Endothelial cell (in vitro differentiated cells): ENCODE results near the gene RNASEH1. TPM values are rescaled to one million over a fixed set of nuclear protein-coding genes. Genes with fewer than 3 reads are reported as not detected.

ENCODE experiments used
- DNase-seq: peaks from one replicate; pipeline ENCODE4 v3.0.0; 2021; ENCODE audit warnings: low spot score
- H3K27ac Mint-ChIP-seq: one replicate; pipeline ENCODE4 v1.8.0; 2021; ENCODE audit warnings: mixed read lengths, inconsistent platforms; ENCODE audit not compliant: unreplicated experiment
- H3K27me3 Mint-ChIP-seq: one replicate; pipeline ENCODE4 v1.8.0; 2021; ENCODE audit warnings: mild to moderate bottlenecking, moderate library complexity, mixed read lengths, inconsistent platforms; ENCODE audit not compliant: unreplicated experiment
- H3K36me3 Mint-ChIP-seq: one replicate; pipeline ENCODE4 v1.8.0; 2021; ENCODE audit warnings: mild to moderate bottlenecking, low read depth, mixed read lengths, inconsistent platforms; ENCODE audit not compliant: unreplicated experiment
- H3K4me1 Mint-ChIP-seq: one replicate; pipeline ENCODE4 v1.8.0; 2021; ENCODE audit warnings: mild to moderate bottlenecking, mixed read lengths, inconsistent platforms; ENCODE audit not compliant: unreplicated experiment
- H3K4me3 Mint-ChIP-seq: one replicate; pipeline ENCODE4 v1.8.0; 2021; ENCODE audit warnings: mild to moderate bottlenecking, mixed read lengths, inconsistent platforms; ENCODE audit not compliant: unreplicated experiment
- H3K9me3 Mint-ChIP-seq: one replicate; pipeline ENCODE4 v1.8.0; 2021; ENCODE audit warnings: mixed read lengths, inconsistent platforms; ENCODE audit not compliant: unreplicated experiment
- CTCF ChIP-seq: fragments of 200-600 bp; sonication (generic); IDR thresholded peaks from one replicate; pipeline ENCODE4 v1.5.0; 2021; ENCODE audit warnings: antibody characterized with exemption; ENCODE audit not compliant: unreplicated experiment
- total RNA-seq: library from RNA; stranded (reverse); fragmentation: NEBNext Ultra II Directional; extraction: Animal tissue kit (Norgen Biotek cat#: 25700); gene quantifications from one replicate; pipeline ENCODE4 v1.2.1, GENCODE V29; 2021; ENCODE audit not compliant: unreplicated experiment

The RNASEH1 gene
- total RNA-seq, 1 donor from 2014 or later: 24.4 TPM

DNA sequence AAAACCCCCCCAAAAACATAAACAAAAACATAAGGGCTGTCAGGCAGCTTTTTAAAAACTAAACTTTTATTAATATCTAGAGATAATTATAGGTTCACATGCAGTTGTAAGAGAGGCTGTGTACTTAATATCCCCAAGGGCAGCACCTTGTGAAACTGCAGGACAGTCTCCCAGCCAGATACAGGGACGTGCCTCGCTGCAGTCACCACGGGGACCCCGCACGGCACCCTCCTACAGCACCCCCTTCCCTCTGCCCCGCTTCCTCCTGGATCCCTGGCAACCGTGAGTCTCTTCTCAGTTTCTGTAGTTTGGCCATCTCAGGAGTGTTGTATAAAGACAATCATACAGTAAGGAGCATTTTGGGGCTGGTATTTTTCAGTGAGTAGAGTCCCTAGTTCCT is 30.0 kb upstream of the RNASEH1 start:
- H3K4me3 Mint-ChIP-seq: no peak overlapping the region
- H3K4me1 Mint-ChIP-seq: no peaks in the 10 kb centered on the region
- H3K27ac Mint-ChIP-seq: no peak overlapping the region
- H3K27me3 Mint-ChIP-seq: no peaks in the 10 kb centered on the region
- no peak for DNase-seq
- no peaks in the 10 kb centered on the region for H3K9me3 Mint-ChIP-seq
- no peak for TF ChIP-seq CTCF
- H3K36me3 Mint-ChIP-seq: peaks cover 24% of the 10 kb centered on the region

- H3K4me3 Mint-ChIP-seq: no peak overlapping the region
- no peak overlapping the region for H3K27ac Mint-ChIP-seq
- no peak for TF ChIP-seq CTCF
- no peaks in the 10 kb centered on the region for H3K9me3 Mint-ChIP-seq
- no peaks in the 10 kb centered on the region for H3K27me3 Mint-ChIP-seq
- no peak for DNase-seq
- peaks cover 19% of the 10 kb centered on the region for H3K36me3 Mint-ChIP-seq
- no peaks in the 10 kb centered on the region for H3K4me1 Mint-ChIP-seq
Observed at GRCh38 chr2:3587432-3587831, 29.3 kb upstream of the RNASEH1 start.

GRCh38 chr2:3587021-3587420 is 28.9 kb upstream of the RNASEH1 start:
- no peaks in the 10 kb centered on the region for H3K27me3 Mint-ChIP-seq
- TF ChIP-seq CTCF: no peak
- no peaks in the 10 kb centered on the region for H3K9me3 Mint-ChIP-seq
- peaks cover 15% of the 10 kb centered on the region for H3K36me3 Mint-ChIP-seq
- DNase-seq: no peak
- no peak overlapping the region for H3K4me3 Mint-ChIP-seq
- H3K27ac Mint-ChIP-seq: no peak overlapping the region
- H3K4me1 Mint-ChIP-seq: no peaks in the 10 kb centered on the region

GRCh38 chr2:3586220-3586619 is 28.1 kb upstream of the RNASEH1 start:
- Mint-ChIP-seq H3K27me3 (no peaks in the 10 kb centered on the region), H3K27ac (no peak overlapping the region), H3K4me3 (no peak overlapping the region), H3K4me1 (no peaks in the 10 kb centered on the region), H3K9me3 (no peaks in the 10 kb centered on the region), H3K36me3 (peaks cover 19% of the 10 kb centered on the region)
- TF ChIP-seq CTCF: no peak
- no peak for DNase-seq

DNA sequence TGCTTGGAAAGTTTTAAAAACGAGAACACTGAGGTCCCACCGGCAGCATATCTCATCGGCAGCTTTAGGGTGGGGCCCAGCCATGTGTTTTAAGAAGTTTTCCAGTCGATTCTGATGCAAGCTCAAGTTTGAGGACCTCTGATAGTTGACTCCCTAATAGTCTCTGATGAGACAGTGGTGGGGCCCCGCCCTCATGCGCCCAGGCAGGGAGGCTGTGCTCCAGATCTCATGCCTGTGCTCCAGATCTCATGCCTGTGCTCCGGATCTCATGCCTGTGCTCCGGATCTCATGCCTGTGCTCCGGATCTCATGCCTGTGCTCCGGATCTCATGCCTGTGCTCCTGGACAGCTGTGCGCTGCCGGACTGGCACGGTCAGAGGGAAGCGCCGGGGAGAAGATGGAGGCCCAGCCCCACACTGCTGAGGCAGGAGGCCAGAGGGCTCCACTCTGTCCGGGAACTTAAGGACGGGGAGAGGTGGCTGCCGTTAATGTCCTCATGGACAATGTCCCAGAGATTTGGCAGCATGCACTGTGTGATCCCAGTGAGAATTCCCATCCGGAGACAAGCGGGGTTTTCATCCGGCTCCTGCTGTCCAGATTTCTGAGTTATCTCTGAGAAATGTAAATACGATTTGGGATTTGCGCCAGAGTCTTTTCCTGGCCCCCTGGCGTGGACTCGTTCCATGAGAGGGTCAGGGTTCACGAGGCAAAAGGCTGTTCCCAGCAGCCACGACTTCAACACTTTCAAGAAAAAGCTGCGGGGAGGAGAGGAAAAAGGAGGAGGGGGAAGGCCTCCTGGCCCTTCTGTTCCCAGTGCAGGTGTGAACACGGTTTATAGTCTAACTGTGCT is 27.4 kb upstream of the RNASEH1 start:
- TF ChIP-seq CTCF: no peak
- no peaks in the 10 kb centered on the region for H3K9me3 Mint-ChIP-seq
- no peaks in the 10 kb centered on the region for H3K4me1 Mint-ChIP-seq
- H3K36me3 Mint-ChIP-seq: peaks cover 25% of the 10 kb centered on the region
- no peak for DNase-seq
- no peak overlapping the region for H3K27ac Mint-ChIP-seq
- H3K4me3 Mint-ChIP-seq: no peak overlapping the region
- H3K27me3 Mint-ChIP-seq: no peaks in the 10 kb centered on the region
